Amniotic epithelial cell (primary cell): ENCODE measurements around the gene FBRSL1.

Source experiments
- DNase-seq: peaks from one replicate; pipeline ENCODE4 v3.0.0-alpha.2; 2010; ENCODE audit warnings: low read depth

FBRSL1 gene

DNA sequence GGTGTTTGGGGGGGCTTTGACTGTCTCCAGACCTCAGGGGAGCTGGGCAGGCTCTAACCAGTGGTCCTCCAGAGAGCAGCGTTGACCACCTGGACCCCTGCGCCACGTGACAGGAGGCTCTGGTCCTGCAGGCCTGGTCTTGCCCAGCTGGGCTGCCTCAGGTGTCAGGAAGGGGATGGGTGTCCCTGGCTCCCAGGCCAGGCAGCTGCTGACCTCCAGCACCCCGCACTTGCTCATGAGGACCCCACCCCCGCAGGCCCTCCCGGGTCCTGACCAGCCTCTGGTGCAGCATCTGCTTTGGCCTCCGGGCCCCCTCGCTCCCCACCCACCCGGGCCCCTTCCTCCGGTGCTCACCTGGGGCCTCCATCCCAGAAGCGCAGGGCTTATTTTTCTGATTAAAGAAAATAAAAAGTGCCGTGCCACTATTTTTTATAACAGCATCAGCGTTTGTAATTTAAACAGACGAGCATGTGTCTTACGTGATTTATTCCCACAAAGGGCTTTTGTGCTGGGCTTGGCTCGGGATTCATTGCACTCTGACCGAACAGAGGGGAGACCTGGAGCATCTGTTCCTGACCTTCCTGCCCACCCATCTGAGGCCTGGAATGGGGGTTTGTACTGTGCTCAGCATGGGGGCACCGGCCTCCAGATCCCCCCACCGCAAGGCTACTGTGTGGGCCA is 21.7 kb downstream of the FBRSL1 start:
- no peak for DNase-seq

DNA sequence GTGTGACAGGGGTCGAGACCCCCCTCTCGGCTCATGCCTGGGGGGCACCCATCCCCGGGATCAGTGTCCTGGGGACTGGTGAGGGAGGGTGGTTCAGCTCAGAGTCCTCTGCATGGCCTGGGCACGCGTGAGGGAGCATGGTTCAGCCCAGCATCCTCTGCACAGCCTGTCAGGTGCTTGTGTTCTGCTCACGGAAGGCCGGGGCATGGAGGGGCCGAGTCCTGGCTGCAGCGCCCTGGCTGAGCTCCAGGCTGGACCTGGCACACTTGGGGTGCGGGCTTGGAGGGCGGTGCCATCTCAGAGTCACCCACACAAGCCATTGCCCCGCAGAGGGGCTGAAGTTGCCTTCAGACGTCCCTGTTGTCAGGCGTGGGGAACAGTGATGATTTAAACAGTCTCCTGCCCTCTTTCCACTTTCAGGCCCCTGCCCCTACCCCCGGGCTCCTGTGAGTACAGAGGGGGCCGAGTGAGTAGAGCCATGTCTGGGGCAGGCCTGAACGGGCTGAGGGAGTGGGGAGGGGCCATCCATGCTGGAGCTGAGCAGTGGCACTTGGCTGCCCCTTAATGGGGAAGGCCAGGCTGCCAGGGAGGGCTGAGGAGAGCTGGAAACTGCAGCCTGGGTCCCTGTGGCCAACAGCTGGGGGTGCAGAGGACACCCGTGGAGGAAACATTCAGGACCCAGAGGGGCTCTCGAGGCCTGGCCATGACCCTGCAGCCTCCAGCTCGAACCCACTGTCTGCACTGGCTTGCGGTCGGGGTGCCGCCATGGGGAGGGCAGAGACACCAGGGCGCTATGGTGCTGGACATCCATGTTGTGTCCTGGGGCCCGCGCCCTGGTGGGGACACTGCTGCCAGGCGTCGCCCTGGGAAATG is 22.5 kb downstream of the FBRSL1 start:
- no peak for DNase-seq

DNA sequence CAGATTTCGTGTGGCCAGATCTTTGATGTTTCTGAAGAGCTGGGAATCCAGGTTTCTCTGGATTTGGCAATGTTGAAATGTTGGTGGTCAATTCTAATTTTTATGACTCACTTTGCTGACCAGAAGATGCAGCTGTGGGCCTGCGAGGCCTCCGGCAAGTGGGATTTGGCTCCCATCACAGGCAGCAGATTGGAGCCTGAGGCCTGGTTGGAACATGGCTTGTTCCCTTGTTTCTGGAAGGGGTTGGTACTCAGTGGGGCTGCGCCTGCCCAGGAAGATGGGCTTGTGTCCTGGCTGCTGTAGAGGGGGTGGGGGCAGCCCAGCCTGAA is 23.1 kb downstream of the FBRSL1 start:
- DNase-seq, result peak; percentile 72

DNA sequence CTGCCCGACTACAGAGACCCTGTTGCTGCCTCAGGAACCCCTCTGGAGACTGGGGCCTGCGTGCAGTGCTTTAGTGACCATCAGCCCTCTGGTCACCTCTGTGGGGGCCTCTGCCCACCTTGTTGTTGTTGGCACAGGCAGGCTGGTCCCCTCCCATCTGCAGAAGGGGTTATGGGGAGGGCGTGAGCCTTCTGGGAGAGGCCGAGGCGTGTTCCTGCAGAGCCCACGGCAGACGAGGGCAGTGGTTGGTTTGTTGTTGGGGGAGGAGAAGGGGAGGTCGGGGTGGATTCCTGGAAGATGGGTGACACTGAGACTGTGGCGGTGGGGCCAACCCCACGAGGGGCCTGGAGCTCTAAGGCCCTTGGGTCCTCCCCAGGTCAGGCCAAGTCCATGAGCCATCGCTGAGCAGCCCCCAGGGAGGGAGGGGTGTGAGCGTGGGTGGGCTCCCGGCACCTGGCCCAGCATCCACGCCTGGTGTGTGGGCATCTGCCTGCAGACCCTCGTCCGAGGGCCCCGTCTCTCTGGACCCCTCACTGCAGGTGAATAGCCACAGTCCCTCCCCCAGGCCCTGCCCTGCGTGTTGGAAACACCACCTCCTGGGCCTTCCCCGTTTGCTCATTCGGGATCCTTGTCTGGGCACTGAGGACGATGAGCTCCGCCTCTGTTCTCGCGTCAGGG is 23.6 kb downstream of the FBRSL1 start:
- no peak for DNase-seq

DNA sequence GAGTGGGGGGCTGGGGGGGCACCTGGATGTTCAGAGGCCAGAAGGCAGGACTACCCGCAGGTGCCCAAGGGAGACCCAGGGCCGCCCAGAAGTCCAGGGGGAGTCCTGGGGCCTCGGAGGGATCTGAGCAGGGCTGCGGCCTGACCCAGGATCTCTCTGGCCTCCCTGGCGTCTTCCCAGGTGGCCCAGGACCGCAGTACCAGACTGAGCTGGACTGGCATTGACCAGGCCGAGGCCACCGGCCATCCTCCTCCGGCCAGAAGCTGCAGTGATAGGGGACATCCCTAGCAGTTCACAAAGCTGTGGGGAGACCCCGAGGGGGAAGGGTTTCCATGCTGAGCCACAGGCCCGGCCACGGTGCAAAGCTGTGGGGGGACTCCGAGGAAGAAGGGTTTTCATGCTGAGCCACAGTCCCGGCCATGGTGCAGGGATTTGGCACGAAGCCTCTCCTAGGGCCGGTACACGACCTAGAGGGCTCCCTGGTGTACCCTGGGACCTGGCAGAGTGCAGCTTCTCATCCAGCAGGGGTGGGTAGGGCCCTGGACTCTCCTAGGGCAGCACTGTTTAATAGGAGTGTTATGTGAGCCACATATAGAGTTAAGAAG is 24.4 kb downstream of the FBRSL1 start:
- no peak for DNase-seq

DNA sequence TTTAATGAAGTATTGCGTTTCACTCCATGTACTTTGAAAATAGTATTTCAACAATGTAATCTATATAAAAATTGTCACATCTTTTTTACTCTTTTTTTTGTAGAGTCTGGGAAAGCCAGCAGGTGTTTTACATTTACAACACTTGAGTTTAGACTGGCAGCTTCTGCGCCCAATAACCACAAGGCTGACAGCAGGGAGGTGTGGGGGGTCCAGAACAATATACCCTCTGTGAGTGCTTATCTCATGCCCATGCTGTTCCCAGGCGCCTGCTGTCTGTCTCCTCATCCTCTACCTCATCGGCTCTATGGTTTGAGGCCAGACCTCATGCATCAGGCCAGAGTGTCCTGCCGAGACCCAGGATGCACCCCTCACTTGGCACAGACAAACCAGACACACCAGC is 24.9 kb downstream of the FBRSL1 start:
- no peak for DNase-seq

DNA sequence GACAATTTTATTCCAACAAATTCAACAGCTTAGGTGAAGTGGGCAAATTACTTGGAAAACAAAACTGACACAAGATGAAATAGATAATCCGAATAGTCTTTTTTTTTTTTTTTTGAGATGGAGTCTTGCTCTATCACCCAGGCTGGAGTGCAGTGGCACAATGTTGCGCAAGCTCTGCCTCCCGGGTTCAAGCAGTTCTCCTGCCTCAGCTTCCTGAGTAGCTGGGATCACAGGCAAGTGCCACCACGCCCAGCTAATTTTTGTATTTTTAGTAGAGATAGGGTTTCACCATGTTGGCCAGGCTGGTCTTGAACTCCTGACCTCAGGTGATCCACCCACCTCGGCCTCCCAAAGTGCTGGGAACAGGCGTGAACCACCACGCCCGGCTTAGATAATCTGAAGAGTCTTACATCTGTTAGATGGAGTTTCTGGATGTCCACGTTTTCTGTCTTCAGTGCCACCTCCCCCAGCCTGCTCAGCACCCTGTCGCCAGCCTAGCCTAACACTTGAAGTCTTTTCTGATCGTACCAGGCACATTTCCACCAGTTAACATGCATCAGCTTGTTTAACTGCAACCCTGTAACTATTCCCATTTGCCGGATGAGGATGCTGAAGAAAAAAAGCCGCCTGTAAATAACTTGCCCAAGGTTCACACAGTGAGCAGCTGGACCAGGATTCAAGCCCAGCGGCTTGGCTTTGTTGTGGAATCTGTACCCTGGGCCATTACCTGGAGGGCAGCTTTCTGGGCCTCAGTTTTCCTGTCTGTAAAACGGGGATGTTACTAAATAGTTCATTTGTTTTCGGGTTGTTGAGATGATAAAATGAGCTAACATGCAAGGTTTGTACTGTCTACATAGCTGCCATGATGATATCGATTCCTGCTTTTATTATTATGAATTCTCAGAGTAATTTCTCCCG is 26.4 kb downstream of the FBRSL1 start:
- DNase-seq, result no peak

DNA sequence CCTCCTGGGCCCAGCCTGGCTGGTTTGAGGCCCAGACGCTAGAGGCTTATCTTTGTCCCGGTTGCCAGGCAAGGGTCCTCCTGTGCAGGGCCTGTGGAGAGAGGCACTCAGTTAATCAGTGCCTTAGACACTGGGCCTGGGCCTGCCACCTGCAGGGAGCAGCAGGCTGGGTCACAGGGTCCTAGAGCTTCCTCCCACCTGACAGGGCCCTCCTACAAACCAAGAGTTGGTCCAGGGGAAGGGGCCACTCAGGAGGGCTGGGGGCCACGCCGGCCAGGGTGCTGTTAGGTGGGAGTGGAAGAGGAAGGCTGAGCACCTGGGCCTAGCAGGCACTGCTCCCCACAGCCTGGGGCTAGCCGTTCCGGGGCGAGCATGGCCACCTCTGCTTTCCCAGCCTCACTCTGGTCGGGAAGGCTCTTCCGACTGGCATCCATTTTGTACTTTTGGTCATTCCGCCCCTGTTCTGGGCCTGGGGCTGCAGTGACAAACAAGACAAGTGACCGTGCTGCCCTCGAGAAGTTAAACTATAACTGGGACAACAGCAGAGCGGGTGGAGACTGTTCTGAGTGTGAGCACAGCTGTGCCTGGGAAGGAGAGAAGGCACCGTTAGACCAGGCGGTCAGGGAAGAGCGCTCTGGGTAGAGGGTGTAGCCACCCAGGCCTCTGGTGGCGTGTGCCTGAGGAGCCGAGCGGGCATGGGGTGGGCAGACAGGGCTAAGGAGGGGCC is 27.2 kb downstream of the FBRSL1 start:
- no peak for DNase-seq

DNA sequence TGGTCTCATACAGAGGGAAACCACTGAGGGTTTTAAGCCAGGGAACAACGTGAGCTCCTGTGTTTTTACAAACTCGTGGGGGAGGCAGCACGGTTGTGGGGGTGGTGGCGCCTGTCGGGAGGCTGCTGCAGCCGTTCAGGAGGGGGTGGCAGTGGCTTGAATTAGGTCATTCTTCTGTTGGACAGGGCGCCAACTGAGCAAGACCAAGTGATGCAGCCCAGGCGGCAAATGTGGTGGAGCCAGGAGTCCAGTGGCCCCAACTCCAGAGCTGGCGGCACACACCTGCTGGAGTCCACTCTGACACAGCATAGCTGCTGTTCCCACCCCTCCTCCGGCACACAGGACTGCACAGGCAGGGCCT is 27.8 kb downstream of the FBRSL1 start:
- no peak for DNase-seq

DNA sequence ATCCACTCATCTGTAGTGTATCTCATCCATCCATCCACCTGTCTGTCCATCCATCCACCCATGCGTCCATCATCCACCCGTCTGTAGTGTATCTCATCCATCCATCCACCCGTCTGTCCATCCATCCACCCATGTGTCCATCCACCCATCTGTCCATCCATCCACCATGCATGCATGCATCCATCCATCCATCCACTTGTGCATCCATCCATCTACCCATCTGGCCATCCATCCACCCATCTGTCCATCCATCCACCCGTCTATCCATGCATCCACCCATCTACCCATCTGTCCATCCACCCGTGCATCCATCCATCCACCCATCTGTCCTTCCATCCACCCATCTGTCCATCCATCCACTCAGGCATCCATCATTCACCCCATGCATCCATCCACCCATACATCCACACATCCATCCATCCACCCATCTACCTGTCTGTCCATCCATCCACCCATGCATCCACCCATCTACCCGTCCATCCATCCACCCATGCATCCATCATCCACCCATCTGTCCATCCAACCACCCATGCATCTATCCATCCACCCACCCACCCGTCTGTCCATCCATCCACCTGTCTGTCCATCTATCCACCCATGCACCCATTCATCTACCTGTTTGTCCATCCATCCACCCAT is 28.5 kb downstream of the FBRSL1 start:
- DNase-seq, result no peak

DNA sequence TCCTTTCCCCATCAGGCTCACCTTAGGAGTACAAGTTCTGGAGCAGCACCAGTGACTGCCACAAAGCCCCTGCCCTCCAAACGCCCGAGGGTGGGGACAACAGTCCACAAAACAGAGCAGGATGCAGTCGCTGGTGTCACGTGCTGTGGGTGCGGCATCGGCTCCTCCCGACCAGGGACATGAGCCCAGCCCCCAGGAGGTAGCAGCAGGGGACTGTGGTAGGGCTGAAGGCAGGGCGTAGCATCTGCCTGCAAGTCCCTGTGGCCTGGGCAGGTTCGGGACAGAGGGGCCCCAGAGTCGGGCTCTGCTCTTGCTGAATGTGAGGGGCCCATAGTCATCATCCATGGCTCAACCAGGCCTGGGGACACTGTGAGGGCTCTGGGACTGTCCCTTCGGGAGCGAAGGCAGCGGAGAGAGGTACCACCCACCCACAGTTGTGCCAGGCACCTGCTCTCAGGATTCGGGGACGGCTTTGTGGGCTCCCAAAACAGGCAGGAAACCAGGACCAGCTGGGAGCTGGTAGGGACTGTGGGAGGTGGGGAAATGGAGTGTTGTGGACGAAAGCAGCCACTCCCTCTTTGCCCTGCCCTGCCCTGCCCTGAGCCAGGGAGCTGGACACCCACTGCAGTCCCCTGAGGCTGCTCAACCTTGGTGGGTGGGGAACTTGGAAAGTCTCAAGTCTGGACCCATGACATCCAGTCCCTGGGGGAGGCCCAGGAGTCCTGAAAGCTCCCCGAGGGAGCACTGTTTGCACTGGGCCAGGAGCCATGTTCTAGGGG is 30.7 kb downstream of the FBRSL1 start:
- DNase-seq, result no peak

DNA sequence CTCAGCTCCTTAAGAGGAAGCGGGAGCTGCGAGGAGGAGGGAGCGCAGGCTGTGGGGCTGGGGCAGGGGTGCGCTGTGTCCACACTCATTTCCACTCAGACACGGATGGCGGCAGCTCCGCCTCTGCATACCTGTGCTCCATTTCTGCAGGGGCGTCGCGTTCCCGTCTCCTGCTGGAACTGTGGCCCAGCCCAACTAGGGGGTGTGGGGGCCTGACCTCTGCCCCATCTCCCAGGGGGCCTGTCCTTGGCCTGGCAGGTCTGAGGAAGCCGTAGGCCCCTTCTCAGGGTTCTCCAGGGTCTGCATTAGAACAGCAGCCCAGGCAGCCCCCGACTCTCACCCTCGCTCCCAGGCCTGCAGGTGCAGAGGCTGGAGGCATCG is 31.2 kb downstream of the FBRSL1 start:
- no peak for DNase-seq

DNA sequence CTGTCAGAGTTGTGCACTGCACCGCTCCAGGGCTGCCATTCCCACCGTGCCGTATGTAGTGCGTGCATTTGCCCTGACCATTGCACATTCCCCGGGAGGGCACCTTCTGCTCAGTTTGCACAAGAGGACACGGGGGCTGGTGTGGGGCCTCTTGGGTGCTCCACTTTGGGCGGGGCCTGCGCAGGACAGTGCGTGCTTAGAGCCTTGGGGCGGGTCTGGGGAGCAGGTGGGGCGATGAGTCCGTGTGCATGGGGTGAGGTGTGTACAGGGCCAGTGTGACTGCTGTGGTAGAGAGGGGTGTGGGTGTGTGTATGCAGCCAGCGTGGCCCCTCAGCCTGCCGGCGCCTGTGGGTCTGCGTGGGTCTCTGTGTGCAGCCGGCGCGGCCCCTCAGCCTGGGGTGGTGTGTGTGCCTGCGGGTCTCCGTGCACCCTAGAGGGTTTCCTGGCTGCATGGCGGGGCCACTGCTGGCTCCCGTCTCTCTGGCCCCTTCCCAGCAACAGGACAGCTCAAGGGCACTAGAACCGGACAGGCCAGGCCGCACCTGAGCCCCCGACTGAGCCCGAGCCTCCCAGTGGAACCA is 31.9 kb downstream of the FBRSL1 start:
- DNase-seq, result no peak

DNA sequence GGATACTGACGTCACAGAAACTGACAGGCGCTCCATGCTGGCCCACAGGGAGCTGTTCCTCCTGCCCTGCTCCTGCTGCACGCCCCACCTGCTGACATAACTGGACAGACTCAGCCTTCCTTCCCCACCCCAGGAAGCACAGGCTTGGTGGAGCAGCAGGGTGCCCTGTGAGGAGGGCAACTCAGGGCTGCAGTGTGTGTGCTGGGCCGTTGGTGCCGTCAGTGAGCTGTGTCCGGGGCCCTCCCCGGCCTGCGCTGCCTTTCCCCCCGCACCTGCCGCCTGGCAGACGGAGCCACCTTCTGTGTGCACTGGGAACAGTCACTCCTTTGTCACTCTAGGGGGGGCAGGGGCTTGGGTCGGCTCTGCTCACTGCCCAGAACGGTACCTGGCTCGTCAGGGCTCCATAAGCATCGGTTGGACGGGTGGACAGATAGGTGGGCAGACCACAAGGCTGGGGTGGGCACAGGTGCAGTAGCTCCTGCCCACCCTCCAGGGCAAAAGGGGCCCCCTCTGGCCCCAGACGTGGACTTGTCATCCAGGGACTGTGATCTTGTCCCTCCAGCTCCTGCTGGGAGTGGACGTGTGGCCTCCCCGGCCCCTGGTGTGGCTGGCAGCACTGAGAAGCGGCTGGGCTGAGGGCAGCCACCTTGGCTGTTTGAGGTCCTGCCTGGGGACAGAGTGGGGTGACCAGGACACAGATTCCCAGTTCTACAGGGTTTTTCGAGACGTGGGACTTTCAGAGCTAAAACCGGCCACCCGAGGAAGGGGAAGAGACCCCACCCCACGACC is 32.8 kb downstream of the FBRSL1 start:
- no peak for DNase-seq

DNA sequence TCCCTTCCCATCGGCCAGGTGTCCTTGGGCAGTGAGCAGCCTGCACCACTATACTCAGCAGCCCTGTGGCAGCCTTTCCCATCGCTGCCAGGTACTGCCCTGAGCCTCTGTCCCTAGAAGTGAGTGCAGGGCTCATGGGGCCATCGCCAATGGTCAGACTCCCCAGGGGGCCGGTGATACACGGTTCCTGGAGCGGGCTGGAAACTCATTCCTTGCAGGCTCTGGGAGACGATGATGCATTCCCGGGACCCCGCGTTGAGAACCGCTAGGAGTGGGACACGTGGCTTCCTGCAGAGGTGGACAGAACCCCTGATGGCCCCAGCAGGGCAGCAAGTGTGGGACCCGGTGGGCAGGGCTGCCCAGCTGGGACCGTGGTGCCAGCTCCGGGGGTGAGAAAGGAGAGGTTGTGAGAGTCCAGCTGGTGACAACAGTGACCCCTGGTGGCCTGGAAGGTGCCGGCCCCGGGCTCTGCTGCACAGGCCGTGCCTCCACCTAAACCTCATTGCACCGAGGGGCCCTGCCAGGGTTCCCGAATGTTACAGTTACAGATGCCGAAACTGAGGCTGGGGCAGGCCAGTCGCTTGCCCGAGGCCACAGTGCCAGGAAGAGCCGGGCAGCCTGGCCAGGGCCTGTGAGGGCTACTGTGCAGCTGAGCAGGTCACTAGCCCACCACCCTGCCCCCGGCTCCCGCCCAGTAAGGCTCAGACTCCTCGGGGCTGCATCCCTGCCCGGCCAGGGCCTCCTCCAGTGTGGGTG is 33.8 kb downstream of the FBRSL1 start:
- DNase-seq, result peak; percentile 11

DNA sequence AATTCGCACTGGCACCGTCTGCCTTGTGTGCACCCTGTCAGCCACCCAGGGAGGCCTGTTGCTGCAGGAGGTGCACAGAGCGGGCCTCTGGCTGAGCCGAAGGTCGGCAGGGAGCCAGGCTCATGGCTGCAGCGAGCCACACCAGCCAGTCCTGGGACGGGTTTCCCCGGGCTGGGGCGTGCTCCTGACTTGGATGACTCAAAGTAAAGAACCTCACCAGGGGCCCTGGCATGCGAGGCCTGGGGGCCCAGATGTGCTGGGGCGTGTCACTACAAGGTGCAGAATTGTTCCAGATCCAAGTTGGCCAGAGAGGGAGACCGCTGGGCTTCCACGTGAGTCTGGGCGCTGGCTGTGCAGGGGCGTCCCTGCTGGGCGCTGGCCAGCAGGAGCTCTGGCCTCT is 34.5 kb downstream of the FBRSL1 start:
- DNase-seq, result peak; percentile 59

DNA sequence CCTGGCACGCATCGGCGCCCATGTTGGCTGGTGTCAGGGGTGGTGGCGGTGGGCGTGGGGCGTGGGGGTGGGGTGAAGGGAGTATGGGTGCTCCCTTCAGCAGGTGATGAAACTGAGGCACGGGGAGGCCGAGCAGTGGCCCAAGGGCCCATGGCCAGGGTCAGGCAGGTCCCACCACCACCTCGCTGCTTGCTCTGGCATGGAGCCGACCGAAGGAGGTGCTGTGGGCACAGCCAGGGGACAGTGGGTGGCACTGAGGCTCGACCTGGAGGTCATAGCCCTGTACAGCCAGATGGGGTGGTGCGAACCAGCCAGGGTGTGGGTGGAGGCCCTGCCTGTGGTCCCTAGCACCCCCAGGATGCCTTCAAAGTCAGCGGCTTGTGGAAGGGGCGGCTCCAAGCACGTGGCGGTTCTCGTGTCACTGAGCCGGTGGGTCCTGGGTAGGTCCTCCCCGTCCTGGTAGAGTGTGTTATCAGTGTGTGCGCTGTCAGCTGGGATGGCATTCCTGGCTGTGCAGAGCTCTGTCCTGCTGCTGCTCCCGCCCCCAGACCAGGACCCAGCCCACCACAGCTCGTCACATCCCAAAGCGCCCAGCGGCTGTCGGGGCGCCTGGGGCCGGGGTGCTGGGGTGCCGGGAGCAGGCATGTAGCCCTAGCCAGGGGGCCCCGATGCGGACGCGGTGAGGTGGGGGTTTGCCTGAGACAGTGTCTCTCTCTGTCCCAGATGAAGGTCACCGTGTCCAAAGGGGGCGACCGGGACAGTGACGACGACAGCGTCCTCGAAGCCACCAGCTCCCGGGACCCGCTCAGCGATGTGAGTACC is 35.3 kb downstream of the FBRSL1 start:
- DNase-seq, result no peak
